HG03571 (cell line): ENCODE data around the gene ZNF185.

Source experiments
- ATAC-seq: cut with Tn5 transposase; IDR thresholded peaks from one replicate; pipeline ENCODE4 v1.9.1; 2021; ENCODE audit not compliant: unreplicated experiment

Gene ZNF185

DNA sequence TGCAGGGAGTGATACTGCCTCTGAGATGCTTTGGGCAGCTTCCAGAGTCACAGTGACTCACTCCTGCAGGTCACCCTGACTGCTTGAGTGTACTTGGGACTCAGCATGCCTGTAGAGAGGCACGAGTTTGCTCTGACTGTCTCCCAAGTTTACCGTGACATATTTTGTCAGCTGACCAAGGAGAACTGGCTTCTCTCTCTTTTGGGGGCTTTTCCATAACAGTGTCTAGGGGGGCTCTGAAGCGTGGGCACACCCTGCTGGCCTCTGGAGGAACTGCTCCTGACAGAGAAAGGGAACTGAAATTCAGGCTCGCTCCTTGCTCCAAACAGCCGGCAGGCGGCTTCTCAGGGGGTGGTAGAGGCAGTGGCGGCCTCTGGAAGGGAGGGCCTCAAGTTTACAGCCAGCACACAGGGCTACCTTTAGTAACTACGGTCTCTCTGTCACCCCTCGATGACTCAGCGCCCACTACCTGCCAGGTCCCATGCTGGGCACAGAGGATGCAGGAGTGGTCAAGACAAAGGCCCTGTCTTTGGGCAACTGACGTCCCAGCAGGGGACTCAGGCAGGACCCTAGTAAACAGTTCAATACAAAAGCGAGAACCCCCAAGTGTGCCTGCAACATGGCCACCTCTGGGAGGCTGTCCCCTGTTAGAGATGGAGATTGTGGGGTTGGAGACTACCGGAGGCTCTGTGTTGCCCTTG is 17.8 kb downstream of the ZNF185 start:
- ATAC-seq = peak; percentile 81

- no peak for ATAC-seq
Measured at GRCh38 chrX:152917656-152918579, 20.1 kb downstream of the ZNF185 start.

DNA sequence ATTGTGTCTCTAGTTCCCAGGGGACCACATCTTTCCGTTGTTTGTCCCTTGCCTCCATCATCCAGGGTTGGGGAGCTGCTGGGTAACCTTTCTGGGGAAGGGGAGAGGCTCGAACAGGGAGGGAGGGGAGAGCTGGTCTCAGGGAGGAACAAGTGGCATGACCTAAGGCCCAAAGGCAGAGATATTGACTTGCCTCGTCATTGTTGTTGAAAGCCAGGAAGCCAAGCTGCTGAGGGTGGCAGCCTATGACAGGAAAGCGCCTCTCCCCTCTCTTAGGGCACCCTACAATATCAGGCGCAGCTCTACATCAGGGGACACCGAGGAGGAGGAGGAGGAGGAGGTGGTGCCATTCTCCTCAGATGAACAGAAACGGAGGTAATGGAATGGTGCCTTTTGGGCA is 20.8 kb downstream of the ZNF185 start:
- no peak for ATAC-seq

DNA sequence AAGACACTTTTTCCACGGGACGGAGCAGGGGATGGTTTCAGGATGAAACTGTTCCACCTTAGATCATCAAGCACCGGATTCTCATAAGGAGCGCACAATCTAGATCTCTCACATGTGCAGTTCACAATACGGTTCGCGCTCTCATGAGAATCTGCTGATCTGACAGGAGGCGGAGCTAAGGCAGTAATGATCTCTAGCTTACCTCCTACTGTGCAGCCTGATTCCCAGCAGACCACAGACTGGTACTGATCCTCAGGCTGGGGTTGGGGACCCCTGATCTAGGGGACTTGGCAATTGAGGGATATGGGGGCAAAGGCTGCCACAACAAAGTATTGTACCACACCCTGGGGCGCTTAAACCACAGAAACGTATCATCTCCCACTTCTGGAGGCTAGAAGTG is 25.7 kb downstream of the ZNF185 start:
- no peak for ATAC-seq

- ATAC-seq = no peak
Measured at GRCh38 chrX:152925835-152926234, 28.0 kb downstream of the ZNF185 start.

DNA sequence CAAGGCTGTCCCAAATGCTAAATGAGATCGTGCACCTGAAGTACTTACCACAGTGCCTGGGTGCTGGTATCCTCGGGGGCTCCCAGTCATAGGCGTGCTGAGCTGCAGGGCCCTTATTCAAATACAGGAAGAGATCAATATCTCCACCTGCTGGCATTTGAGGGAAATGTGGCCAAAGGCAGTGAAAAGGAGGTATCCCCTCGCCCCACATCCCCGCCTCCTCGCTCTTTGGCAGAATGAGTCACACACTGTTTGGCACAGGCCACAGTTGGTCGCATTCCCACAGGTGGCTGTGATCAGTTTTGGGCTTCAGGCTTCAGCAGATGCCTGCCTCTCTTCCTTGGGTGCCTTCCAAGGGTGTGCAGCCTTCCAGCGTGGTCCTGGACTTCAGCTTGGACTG is 28.4 kb downstream of the ZNF185 start:
- ATAC-seq = peak; percentile 62

DNA sequence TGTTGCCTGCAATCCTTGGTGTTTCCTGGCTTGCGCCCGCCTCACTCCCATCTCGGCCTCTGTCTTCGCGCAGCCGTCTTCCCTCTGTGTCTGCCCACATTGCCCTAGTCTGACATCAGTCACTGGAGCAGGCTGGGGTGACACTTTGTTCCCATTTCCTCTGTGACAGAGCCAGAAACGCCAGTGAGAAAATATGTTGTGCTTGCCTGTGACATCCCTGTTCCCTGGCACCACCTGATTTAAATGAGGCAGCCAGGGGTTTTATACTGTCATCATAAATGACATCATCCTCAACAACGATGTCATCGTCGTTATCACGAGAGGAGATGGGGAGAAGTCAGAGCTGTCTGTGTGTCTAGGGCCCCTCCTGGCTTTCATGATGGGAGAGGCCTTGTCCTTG is 29.1 kb downstream of the ZNF185 start:
- no peak for ATAC-seq

- ATAC-seq = no peak
Measured at GRCh38 chrX:152927858-152928760, 30.2 kb downstream of the ZNF185 start.

- ATAC-seq = no peak
Measured at GRCh38 chrX:152928761-152929400, 31.0 kb downstream of the ZNF185 start.

DNA sequence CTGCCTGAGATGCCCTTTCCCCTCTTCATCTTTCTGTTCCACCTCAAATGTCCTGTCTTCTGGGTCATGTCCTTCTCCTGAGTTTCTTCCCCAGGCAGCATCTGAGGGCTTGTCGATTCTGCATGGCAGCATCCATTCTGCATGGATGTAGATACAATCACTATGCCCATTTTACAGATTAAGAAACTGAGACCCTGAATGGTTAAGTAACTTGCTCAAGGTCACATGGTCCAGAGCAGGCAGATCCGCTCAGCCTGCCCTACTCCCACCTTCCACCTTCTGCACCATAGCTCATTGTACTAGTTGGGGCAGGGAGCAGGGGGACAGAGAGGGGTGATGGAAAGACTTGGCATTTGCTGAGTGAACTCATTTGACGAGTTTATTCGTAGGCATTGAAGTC is 32.0 kb downstream of the ZNF185 start:
- ATAC-seq = no peak

DNA sequence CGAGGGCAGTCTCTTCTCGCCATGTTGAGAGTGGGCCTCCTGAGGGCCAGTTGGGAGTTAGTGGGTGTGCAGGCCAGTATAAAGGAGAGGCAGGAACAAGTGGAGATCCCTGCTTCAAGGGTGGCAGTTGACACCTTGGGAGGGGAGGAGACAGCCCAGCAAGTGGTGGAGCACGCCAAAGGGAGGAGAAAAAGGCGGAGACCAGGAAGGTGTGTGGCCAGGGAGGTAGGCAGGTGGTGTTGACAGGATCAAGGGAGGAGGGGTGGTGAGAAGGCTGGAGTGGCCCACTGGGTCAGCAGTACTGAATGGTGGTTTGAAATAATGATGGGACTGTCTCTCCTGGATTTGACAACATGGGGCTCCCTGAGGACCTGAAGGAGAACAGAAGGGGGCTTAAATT is 32.6 kb downstream of the ZNF185 start:
- no peak for ATAC-seq

DNA sequence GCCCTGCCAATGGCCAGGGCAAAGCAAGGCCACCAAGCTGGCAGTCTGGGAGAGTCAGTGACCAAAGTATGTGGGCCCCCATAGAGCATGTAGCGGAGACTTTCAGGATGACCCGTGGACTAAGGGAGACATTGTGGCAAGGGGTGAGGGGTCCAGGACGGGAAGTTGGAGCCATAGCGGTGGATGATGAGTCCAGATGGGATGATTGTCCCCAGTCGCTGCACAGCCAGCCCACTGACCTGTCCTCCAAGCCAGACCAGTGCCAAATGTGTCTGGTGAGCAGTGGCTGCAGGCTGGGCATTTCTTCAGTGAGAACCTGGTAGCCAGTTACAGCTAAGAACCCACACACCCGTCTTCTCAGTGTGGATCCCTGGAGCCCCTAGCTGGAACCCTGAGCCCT is 34.3 kb downstream of the ZNF185 start:
- ATAC-seq = no peak

DNA sequence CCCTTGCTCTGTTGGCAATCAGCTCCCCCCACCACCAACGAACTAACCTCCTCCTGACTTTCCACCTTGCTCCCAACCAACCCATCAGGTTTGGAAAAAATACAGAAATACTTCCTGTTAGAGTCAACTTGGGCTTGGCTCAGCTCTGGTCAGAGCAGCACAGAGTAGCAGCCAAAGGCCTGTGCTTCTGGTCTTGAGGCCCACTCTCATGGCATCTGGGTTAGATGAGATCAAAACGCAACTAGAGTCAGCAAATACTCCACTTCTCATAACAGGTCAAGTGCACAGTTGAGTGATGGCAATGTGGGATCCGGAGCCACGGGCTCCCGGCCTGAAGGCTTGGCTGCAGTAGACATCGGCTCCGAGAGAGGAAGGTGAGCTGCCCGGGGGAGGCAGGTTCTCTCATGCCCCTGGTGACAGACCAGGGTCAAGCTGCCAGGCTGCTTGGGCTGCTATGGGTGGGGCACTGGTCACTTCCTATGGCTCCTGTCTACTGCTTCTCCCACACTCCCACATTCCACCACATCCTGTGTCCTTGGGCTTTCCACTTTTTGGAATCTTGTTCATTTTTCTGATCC is 34.8 kb downstream of the ZNF185 start:
- ATAC-seq = no peak

DNA sequence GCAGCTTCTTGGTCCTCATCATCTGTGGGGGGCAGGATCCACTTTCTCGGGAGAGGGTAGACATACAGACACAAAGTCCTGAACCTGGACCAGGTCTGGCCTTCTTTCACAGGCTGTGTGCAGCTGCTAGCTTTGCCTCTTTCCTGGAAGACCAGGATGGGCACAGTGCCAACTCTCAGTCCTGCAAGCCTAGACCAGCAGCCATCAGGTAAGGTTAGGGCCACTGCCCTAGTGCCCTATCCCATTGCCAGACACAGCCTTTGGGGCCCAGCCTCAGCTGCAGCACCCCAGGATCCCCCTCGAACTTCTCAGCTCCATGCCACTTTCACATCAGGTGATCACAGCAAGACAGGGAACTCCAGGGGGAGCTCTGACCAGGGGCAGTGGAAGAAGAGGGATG is 38.4 kb downstream of the ZNF185 start:
- ATAC-seq = no peak

DNA sequence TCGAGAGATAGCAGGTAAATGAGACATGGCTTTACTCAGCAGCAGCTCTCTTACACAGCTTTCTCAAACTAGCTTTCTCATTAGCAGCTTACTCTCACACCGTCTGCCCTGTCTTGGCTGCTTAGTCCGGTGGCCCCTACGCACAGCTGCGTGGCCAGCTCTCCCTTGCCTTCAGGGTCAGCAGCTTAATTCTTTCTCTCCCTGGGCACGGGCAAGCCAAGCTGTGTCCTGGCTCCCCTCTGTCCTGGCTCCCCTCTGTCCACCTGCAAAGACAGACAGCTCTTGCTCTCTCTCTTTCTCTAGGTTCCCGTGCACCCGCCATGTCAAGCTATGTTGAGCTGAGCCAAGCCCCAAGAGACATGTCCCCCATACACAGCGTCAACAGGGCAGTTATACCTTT is 39.4 kb downstream of the ZNF185 start:
- ATAC-seq = no peak

GRCh38 chrX:152941328-152942076 is 43.6 kb downstream of the ZNF185 start:
- peak; percentile 94 for ATAC-seq

- ATAC-seq = no peak
Measured at GRCh38 chrX:152942077-152942442, 44.2 kb downstream of the ZNF185 start.

DNA sequence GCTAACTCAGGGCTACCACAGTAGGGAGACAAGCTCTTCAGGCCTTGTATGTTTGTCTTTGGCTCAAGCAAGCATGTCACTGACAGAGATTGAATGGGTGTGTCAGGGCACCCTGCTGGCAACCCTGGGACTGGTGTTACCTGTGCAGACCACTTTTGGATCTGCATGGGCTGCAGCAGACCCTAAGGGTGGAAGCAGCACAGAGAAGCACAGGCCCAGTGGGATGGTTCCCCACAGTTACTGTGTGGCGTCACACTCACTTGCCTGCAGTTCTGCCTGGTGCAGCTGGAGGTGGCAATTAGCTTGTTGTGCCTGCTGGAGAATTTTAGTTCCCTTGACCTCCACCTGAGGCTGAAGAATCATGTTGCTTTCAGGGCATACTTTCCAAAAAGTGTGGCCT is 46.0 kb downstream of the ZNF185 start:
- ATAC-seq = no peak

- no peak for ATAC-seq
Measured at GRCh38 chrX:152945021-152945979, 47.4 kb downstream of the ZNF185 start.
